ENCODE data around the gene SHMT1.
"Not testable (repeated sequence)": the region's sequence is repeated elsewhere in the genome, so short reads cannot be mapped to it uniquely, and the experiment has no call there.

SHMT1 gene

GRCh38 chr17:18378205-18378505, 14.8 kb upstream of the SHMT1 start:
- DNase-seq (ENCODE audit: low read depth) = no peak

- DNase-seq (ENCODE audit: low read depth) = no peak
Observed at GRCh38 chr17:18377437-18378204, 14.3 kb upstream of the SHMT1 start, which contains the start of gene EVPLL. EVPLL (plus strand) TSS chr17:18377778; CDS start chr17:18380938, 3,160 bp downstream.

DNA sequence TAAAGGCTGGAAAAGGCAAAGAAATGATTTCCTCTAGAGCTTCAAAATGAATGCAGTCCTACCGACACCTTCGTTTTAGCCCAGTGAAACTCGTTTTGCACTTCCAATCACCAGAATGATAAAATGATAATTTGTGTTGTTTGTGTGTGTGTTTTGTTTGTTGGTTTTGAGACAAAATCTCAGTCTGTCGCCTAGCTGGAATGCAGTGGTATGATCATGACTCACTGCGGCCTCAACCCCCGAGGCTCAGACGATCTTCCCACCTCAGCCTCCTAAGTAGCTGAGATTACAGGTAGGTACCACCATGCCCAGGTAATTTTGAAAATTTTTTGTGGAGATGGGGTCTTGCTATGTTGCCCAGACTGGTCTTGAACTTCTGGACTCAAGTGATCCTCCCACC, 10.9 kb upstream of the SHMT1 start:
- no peak for DNase-seq (ENCODE audit: low read depth)

DNA sequence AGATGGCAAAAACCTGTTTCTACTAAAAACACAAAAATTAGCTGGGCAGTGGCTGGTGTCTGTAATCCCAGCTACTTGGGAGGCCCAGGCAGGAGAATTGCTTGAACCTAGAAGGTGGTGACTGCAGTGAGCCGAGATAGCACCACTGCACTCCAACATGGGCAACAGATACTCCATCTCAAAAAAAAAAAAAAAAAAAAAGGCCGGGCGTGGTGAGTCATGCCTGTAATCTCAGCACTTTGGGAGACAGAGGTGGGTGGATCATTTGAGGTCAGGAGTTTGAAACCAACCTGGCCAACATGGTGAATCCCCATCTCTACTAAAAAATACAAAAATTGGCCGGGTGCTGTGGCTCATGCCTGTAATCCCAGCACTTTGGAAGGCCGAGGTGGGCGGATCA, 9.8 kb upstream of the SHMT1 start:
- DNase-seq (ENCODE audit: low read depth) = not testable (repeated sequence)

DNA sequence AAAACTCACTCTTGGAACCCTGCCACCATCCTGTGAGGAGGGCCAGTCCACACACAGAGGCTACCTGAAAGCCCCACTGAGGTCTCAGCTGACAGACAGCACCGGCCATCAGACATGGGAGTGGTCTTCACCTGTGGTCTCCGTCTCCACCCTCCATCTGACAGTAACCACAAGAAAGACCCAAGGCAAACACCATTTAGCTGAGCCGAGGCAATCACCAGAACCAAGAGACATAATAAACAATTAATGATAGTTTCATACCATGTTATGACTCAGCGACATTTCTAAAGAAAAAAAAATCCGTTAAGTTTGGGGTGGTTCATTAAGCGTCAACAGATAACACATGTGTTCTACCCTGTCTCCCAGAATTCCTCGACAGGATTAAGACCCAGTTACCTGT, 8.1 kb upstream of the SHMT1 start:
- DNase-seq (ENCODE audit: low read depth) = no peak

GRCh38 chr17:18370761-18371160, 7.4 kb upstream of the SHMT1 start:
- DNase-seq (ENCODE audit: low read depth) = no peak

DNA sequence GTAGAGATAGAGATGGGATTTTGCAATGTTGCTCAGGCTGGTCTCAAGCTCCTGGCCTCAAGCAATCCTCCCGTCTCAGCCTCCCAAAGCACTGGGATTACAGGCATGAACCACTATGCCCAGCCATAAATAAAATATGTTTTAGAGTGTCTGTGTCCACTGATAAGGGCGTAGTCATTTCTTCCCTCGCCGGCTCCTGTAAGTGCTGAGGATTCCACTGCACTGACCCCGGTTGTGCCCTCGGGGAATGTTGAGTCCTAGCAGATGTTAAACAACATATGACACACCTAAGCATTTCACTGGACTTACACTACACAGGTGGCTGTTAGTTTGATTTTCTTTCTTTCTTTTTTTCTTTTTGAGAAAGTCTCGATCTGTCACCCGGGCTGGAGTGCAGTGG, 5.6 kb upstream of the SHMT1 start:
- no peak for DNase-seq (ENCODE audit: low read depth)

DNA sequence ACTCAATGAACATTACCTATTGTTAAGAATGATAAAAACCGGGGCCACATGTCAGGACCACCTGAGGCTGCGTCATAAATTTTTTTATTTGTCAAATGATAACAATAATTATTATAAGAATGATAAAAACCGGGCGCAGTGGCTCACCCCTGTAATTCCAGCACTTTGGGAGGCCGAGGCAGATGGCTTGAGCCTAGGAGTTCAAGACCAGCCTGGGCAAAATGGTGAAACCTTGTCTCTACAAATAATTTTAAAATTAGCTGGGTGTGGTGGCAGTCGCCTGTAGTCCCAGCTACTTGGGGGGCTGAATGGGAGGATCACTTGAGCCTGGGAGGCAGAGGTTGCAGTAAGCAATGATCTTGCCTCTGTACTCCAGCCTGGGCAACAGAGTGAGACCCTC, 816 bp upstream of the SHMT1 start:
- DNase-seq (ENCODE audit: low read depth) = no peak

DNA sequence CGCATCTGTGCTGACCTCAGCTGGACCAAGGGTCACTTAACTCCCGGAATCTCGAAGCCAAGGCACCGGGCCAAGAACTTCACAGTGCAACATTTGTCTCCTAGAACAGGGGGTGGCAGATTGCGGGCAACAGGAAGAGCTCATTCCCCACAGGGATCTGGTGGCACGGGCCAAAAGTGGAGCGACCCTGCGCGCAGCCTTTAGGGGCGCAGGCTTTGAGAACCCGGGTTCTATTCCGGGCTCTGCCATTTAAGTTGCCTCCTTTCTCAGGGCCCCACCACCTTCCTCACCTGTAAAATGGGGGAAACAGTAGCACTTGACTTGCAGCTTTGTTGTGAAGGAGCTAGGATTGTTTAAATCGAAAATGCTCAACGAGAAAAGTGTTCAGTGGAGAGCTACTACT, 651 bp downstream of the SHMT1 start:
- no peak for DNase-seq (ENCODE audit: low read depth)

DNA sequence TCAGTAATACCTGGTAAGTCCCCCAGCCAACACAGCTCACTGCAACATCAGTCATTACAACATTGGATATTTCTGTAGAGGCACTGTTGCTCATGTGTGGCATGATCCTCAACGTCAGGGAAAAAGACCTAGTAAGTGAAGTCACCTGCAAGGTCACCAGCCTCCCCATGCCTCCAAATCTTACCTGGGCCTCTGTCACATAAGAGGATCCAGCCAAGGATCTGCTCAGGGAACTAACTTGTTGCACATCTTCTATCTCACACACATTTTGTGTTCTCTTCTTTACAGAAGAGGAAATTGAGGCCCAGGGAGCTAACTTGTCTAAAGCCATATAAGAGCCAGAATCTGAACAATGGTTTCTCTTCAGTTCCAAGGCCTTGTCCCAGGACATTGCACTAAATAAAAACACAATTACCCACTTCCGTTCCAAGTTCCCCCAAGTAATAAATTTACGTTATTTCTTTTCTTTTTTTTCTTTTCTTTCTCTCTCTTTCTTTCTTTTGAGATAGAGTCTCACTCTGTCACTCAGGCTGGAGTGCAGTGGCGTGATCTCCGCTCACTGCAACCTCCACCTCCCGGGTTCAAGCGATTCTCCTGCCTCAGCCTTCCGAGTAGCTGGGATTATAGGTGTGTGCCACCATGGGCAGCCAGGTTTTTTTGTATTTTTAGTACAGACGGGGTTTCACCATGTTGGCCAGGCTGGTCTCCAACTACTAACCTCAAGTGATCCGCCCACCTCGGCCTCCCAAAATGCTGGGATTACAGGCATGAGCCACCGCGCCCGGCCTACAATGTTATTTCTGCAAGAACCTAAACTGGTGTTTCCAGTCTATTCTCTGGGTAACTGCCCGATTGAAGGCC, 1.3 kb downstream of the SHMT1 start:
- DNase-seq (ENCODE audit: low read depth) = no peak

GRCh38 chr17:18360518-18360917, 2.8 kb downstream of the SHMT1 start:
- no peak for DNase-seq (ENCODE audit: low read depth)

DNA sequence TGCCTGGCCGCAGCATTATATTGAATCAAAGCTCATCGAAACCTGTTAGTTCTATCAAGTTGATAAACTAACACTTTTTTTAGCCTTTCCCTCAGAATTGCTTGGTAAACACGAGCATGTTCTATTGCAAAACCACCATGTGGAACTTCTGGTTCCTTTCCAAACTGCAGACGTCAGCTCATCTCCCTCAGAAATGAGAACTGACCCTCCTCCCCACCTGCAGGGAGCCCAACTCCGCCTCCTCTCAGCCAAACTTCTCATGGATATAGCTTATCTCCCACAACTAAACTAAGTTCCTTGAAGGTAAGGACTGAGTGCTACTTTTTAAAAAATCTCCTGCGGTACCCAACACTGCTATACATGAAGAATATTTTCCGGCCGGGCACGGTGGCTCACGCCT, 6.7 kb downstream of the SHMT1 start:
- no peak for DNase-seq (ENCODE audit: low read depth)

GRCh38 chr17:18353541-18353940, 9.8 kb downstream of the SHMT1 start:
- DNase-seq (ENCODE audit: low read depth) = no peak

DNA sequence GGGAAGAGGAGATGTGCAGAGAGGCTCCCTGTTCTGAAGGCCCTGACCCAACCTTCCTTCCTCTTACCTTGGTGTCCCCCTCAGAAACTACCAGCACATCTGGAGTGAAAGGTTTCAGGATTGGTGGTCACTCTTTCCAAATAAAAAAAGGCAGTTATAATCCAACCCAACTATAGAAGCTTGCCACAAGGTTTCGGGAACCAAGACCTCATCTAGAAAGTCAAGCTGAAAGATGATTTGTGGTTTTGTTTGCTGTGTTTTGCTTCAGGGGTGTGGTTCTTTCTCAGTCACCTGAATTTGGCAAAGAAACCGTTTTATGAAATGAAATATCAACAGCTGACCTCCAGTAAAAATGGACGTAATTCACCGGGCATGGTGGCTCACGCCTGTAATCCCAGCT, 19.3 kb downstream of the SHMT1 start:
- no peak for DNase-seq (ENCODE audit: low read depth)

DNA sequence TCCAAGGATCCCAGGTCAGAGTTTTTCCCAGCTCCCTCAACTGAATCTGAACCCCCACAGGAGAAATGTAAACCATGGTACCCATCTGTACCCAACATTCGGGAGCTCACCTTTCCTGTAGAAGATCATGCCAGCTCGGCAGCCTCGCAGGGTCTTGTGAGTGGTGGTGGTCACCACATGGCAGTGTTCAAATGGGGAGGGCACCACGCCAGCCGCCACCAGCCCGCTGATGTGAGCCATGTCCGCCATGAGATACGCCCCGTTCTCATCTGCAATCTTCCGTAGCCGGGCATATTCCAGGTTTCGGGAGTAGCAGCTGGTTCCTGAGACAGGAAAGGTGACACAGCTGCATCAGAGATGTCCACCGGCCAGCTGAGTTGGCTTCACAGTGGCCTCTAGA, 23.4 kb downstream of the SHMT1 start:
- DNase-seq (ENCODE audit: low read depth) = no peak

GRCh38 chr17:18338158-18338557, 25.2 kb downstream of the SHMT1 start:
- DNase-seq (ENCODE audit: low read depth) = not testable (repeated sequence)

DNA sequence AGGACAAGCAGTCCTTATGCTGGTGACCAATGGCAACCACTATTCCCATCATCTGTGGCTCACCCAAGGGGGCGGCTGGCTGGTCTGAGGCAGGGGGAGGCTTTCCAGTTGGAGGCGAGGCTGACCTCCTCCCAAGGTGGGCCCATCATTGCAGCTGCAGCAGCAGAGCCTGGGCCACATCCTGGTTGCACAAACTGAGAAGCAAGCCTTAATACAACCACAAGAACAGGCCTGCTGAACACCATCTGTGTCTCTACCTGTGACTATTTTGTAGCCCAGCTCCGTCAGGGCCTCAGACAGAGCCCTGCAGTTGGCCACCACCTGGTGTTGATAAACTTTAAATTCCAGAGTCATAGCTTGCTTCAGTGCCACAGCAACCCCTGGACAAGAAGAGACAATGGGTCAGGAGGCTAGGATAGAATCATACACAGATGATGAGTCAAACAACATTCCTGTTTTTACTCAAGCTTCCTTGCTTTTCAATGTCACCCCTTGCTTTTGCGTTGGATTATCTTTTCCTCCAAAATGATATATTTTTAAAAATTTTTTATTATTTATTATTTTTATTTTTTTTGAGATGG, 30.4 kb downstream of the SHMT1 start:
- DNase-seq (ENCODE audit: low read depth) = no peak

DNA sequence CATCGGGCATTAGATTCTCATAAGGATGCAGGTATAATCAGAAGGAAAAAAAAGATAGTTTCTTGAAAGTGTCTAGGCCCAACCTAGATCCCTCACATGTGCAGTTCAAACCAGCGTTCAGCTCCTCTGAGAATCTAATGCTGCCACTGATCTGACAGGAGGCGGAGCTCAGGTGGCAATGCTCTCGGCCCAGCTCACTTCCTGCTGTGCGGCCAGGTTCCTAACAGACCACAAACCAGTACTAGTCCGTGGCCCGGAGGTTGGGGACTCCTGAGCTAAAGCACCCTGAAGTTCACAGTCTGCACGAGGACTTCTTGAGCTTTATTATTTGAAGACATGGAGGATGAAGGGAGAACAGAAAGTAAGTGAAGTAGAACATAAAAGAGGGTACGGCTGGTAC, 31.5 kb downstream of the SHMT1 start:
- no peak for DNase-seq (ENCODE audit: low read depth)

DNA sequence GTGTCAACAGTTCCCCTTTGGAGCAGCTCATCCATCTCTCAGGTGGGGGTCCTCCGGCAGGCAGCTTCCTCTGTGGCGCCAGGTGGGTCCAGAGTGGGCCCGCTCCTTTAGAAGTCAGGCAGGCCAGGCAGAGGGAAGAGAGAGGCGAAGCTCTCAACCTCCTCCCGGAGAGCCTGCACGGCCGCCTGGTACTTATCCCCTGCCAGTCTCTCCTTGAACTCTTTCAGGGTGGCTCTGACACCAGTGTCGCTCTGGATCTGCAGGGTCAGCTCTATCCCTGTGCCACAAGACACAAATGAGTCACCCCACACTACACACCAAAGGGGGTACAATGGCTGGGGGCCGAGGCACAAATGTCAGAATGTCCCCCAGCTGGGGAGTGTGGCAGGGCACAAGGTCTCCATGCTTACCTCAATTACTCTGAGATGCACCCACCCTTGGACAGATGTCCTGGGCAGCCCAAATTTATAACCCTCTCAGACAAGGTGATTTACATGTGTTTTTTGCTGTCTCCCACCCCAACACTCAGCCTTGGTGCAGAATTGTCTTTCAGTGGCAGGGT, 34.6 kb downstream of the SHMT1 start:
- no peak for DNase-seq (ENCODE audit: low read depth)

DNA sequence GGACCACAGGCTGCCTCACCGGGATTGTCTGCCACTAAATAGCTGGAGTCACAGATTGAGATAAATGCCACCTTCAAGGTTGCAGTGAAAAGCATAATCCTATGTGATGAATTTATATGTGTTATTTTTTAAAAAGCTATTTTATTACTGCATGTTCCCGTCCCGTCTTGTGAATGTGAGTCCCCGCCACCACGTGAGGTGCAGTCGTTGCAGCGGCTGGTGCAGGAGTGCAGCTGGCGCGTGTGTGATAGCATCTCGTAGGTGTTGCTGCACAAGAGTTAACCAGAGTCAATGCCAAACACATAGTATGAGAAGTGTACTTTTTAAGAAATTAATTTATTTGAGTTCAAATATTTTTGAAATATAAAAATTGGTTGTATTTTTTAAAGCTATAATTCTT, 35.8 kb downstream of the SHMT1 start:
- no peak for DNase-seq (ENCODE audit: low read depth)

GRCh38 chr17:18327093-18327492, 36.3 kb downstream of the SHMT1 start:
- no peak for DNase-seq (ENCODE audit: low read depth)

- DNase-seq (ENCODE audit: low read depth) = no peak
Observed at GRCh38 chr17:18326572-18326971, 36.8 kb downstream of the SHMT1 start.

GRCh38 chr17:18326039-18326438, 37.3 kb downstream of the SHMT1 start:
- no peak for DNase-seq (ENCODE audit: low read depth)

Data from activated T-helper 1 cell treated with Interleukin-2 at 50 U/mL for 16 hours (primary cell).